Epithelial cell of prostate (primary cell): ENCODE results near the gene BARHL2.

ENCODE experiments used
- DNase-seq: peaks from one replicate; pipeline ENCODE4 v3.0.0-alpha.2; 2011; ENCODE audit warnings: low read depth, low spot score
- H3K27ac ChIP-seq: fragments of 450-650 bp; 2 replicates; pipeline ENCODE4 v1.5.1; 2017; ENCODE audit warnings: mild to moderate bottlenecking

The BARHL2 gene

DNA sequence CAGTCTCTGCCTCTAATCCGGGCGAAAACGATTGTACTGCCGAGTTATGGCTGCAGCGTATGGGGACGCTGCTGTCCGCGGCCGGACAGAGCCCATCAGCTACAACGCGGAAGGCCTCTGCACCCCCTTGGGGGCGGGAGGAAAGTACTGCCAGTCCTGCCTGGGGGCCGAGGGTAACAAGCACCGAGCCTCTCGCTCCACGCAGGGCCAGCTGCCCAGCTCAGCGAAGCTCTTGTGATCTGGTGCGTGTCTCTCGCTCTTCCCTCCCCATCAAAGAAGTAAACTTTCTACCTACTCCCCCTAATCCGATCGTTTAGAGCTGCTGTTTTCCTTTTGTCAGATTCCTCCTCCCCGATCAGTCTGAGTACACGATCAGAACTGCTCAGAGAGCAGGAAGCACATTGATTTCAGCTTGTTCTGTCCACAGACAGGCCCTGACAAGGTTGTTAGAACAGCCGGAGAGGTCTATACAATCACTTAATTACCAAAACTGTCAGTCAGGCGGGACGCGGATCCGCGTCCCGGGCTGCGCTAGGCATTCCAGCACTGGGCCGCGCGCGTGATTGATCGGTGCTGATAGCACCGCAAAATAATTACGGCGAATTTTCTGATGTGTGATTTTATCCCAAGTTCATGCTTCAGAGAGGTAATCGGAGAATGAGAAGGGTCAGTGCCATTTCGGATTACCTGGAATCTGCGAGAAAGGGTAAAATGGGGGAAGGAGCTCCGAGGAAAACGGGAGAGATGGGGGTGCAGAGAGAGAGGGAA lies 8.7 kb upstream of the BARHL2 start:
- H3K27ac ChIP-seq, result no peak overlapping the region
- no peak for DNase-seq

- no peak overlapping the region for H3K27ac ChIP-seq
- DNase-seq, result no peak
Measured at GRCh38 chr1:90724926-90725656, 8.0 kb upstream of the BARHL2 start.

GRCh38 chr1:90724361-90724760 lies 7.3 kb upstream of the BARHL2 start:
- DNase-seq, result no peak
- H3K27ac ChIP-seq, result no peak overlapping the region

GRCh38 chr1:90723590-90724108 lies 6.5 kb upstream of the BARHL2 start:
- DNase-seq, result no peak
- no peak overlapping the region for H3K27ac ChIP-seq

GRCh38 chr1:90722874-90723589 lies 5.9 kb upstream of the BARHL2 start:
- no peak for DNase-seq
- no peak overlapping the region for H3K27ac ChIP-seq

- DNase-seq, result no peak
- no peak overlapping the region for H3K27ac ChIP-seq
Measured at GRCh38 chr1:90721210-90722194, 4.4 kb upstream of the BARHL2 start.

GRCh38 chr1:90720145-90720636 lies 3.1 kb upstream of the BARHL2 start:
- H3K27ac ChIP-seq, result no peak overlapping the region
- no peak for DNase-seq

DNA sequence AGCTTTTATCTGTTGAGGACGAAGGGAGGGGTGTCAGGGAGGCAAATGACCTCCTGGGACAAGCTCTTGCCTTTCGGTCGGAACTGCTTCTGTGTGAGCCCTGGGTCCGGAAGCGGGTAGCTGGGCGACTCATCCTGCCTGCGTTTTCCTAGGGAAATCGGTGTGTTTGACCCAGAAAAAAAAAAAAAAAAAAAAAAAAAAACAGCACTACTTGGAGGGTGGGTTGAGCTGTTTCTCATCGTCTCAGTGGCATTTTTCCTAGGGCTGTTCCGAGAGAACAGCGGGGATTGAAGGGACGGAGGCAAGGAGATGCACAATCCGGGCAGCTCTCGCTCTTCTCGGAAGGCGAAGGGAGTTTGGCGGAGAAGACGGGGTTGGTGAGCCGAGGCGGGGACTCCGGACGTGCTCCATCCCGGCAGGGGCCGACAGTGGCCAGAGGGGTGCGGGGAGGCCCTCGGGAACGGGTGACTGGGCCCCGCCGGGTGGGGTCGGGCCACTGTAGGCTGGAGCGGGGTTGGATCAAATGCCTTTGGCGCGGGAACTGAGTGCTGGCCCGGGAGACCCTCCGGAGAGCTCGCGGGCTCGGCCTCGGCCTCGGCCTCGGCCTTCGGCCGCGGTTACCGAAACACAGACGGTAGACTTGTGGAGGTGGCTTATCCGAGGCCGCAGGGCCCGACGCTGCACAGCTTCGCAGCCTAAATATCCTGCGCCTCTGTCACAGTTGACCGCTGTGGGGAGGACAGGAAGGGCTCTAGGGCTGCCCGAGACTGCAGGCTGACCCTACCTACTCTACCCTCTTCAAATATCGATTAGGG lies 2.4 kb upstream of the BARHL2 start:
- H3K27ac ChIP-seq, result no peak overlapping the region
- no peak for DNase-seq

GRCh38 chr1:90718411-90719329 lies 1.6 kb upstream of the BARHL2 start:
- no peak overlapping the region for H3K27ac ChIP-seq
- DNase-seq, result no peak

DNA sequence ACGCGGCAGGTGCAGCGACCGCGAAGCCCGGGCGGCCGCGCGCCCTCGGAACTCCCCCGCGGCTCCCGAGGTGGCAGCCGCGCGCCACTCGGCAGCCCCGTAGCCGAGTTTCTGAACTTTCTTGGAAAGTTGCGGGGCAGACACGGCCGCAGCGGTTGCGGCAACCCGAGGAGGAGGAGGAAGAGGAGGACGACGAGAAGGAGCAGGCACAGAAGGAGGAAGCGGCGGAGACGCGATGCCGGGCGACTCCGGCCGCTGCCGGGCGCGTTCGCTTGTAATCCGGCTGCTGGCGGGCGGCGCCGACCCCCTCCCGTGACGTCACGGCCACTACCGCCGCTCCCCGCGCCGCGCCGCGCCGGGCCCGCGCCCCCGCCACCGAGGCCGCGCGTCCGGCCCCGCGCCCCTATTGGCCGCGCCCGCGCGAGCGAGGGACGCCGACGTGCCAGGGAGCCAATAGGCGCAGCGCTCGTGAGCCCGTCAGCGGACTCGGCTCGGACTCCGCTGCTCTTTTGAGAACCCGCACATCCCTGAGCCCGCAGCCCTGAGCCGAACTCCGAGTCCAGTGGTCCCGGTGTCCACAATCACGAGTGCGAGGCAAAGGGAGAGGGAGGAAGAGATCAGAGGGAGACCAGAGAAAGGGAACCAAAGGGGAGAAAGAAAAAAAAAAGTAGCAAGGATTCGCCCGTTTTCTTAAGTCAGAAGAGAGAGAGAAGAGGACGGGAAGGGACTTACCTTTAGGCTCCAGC lies 736 bp upstream of the BARHL2 start:
- no peak for DNase-seq
- H3K27ac ChIP-seq, result no peak overlapping the region

DNA sequence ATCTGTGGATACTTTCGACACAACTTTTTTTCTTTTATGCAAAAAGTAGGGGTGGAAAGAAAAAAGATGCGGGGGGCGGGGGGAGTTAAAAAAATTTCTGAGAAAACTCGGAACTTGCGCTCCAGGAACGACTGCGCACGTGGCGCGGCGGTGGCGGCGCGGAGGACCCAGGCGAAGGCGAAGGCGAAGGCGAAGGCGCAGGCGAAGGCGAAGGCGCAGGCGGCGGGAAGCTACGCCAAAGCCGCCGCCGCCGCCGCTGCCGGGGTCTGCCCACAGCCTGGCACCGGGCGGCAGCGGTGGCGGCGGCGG lies 208 bp upstream of the BARHL2 start:
- no peak overlapping the region for H3K27ac ChIP-seq
- DNase-seq, result no peak

- DNase-seq, result no peak
- H3K27ac ChIP-seq, result no peak overlapping the region
Measured at GRCh38 chr1:90716243-90716551, 905 bp downstream of the BARHL2 start.

DNA sequence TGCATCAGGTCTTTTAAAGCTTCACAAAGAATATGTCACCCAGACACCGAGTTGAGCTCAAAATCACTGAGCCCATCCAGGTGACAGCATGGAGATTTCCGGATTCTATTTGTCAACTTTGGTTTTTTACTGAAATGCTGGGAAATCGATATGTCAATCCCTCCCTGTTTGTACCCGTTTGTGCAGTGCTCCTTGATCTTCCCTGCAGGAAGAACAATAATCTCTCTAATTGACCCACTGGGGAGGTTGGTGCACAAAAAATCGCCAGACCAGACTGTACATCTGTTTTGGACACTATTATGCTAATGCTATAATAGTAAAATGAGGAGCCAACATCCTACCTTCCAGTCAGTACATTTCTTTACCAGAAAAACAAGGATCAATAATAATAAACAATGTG lies 1.8 kb downstream of the BARHL2 start:
- H3K27ac ChIP-seq, result no peak overlapping the region
- no peak for DNase-seq

DNA sequence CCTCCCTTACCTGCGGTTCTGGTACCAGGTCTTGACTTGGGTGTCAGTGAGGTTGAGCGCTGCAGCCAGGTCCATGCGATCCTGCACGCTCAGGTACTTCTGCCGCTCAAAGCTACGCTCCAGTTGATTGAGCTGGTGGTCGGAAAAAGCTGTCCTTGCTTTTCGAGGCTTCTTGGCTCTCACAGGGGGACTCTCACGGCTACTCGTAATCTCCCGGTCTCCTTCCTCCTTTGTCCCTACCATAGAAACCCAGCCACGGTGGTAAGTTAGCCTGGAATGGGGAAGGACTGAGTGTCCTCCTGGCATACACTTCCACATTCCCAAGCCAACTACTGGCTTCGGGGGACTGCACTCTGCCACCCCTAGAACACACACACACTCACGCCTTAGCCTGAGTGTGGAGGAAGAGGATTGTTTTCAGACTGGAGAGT lies 2.6 kb downstream of the BARHL2 start:
- DNase-seq, result no peak
- H3K27ac ChIP-seq, result no peak overlapping the region

DNA sequence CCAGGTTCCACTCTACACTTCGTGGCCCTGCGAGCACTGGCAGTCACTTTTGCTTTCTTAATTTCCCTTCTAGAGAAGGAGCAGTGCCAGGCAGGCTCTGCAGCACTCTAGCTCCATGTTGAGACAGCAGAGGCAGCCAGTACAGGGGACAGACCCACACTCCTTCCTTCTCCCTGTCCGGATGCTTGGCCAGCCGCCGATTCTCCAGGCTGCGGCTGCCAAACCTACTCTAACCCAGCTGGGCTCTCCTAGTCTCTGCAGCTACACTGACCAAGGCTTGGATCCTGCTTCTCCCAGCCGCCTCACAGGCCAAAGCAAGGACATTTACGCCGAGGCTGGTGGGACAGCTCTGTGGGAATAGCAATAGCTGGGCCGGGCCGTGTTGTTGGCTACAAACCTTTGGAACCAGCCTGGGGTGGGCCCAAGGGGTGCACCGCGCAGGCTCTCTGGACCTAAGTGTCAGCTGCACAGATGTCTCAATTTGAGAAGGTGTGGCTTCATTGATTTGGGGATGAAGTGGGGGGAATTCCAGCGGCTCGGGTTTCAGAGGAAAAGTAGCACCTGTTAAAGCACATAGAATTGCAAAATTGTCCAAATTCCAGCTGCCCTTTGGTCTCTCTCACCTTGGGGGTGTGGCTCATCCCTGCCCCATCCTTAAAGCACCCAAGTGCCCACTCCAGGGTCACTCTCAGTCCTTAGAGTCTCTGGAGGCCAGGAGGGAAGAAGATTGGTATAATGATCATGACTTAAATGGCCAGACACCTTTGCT lies 3.2 kb downstream of the BARHL2 start:
- no peak for DNase-seq
- H3K27ac ChIP-seq, result no peak overlapping the region

GRCh38 chr1:90712915-90713730 lies 4.0 kb downstream of the BARHL2 start:
- DNase-seq, result no peak
- H3K27ac ChIP-seq, result no peak overlapping the region
